GM12878 (cell line): Measurements from ENCODE around the gene SORL1. TPM values are rescaled to one million over a fixed set of nuclear protein-coding genes. Genes with fewer than 3 reads are reported as not detected.

Experiments
- CBX3 ChIP-seq: fragments of 200-600 bp; sonication (generic); IDR thresholded peaks from 2 replicates; pipeline ENCODE4 v1.6.1; 2016; ENCODE audit warnings: low read depth, borderline replicate concordance
- CREM ChIP-seq: IDR thresholded peaks from 2 replicates; pipeline ENCODE4 v1.6.1; 2014; ENCODE audit warnings: antibody characterized with exemption, low read depth
- KDM1A ChIP-seq: fragments of 200-600 bp; sonication (generic); IDR thresholded peaks from 2 replicates; pipeline ENCODE4 v1.6.1; 2016; ENCODE audit warnings: borderline replicate concordance
- NFYA ChIP-seq: IDR thresholded peaks from 2 replicates; pipeline ENCODE4 v1.6.1; 2011; ENCODE audit warnings: low read depth, mild to moderate bottlenecking, low read length, improper control_type of control experiment, borderline replicate concordance
- PAX5 ChIP-seq: IDR thresholded peaks from 2 replicates; pipeline ENCODE4 v1.6.1; 2011; ENCODE audit warnings: low read depth, low read length, borderline replicate concordance
- PML ChIP-seq: IDR thresholded peaks from 2 replicates; pipeline ENCODE4 v1.6.1; 2012; ENCODE audit warnings: low read length, inconsistent platforms
- RAD51 ChIP-seq: fragments of 450-650 bp; IDR thresholded peaks from 2 replicates; pipeline ENCODE4 v1.6.1; 2016; ENCODE audit warnings: moderate library complexity, mild to moderate bottlenecking, inconsistent platforms
- RBBP5 ChIP-seq: fragments of 200-600 bp; sonication (generic); conservative IDR thresholded peaks from 2 replicates; pipeline ENCODE4 v1.6.1; 2016
- SUZ12 ChIP-seq: fragments of 200-600 bp; sonication (generic); IDR thresholded peaks from one replicate; pipeline ENCODE4 v1.6.1; 2018; ENCODE audit warnings: antibody characterized with exemption, mild to moderate bottlenecking; ENCODE audit not compliant: unreplicated experiment
- TBL1XR1 ChIP-seq: IDR thresholded peaks from 2 replicates; pipeline ENCODE4 v1.6.1; 2012; ENCODE audit warnings: low read depth, low read length, improper control_type of control experiment
- TCF7 ChIP-seq: IDR thresholded peaks from 2 replicates; pipeline ENCODE4 v1.6.1; 2014; ENCODE audit warnings: antibody characterized with exemption, borderline replicate concordance
- ZNF217 ChIP-seq: fragments of 450-650 bp; IDR thresholded peaks from 2 replicates; pipeline ENCODE4 v1.6.1; 2017; ENCODE audit warnings: antibody characterized with exemption, mild to moderate bottlenecking
- polyA plus RNA-seq, 11 experiments: library from polyadenylated mRNA; depleted of rRNA in 4 of 11; unstranded in 6 of 11; stranded (reverse) in 5 of 11; fragments of >200 nt; fragmentation: Nextera tagmentation in 4 of 11; fragmentation: Illumina TruSeq in 1 of 11; extraction: Ambion mirVana in 4 of 11; extraction: Trizol in 1 of 11; gene quantifications; 1 replicate in 1 of 11; 2 replicates in 10 of 11; pipeline versions ENCODE4 v1.2.1 to v1.2.3, GENCODE V29; 2011 to 2016; ENCODE audit warnings: inconsistent platforms in 2 of 11, missing spikeins in 2 of 11, low read depth in 1 of 11
- total RNA-seq, 4 experiments: library from RNA; depleted of rRNA in 3 of 4; stranded (reverse); fragments of >200 nt in 3 of 4; fragmentation: Illumina TruSeq in 1 of 4; extraction: Trizol in 1 of 4; gene quantifications; 2 replicates each; pipeline versions ENCODE4 v1.2.1 to v1.2.3, GENCODE V29; 2013 to 2021
- TF ChIP-seq, protein P1 (sequence below): IDR thresholded peaks from 2 replicates; pipeline ENCODE4 v1.6.1; 2012; ENCODE audit warnings: low read depth, low read length, improper control_type of control experiment
- TF ChIP-seq, protein P2 (sequence below): fragments of 450-650 bp; IDR thresholded peaks from 2 replicates; pipeline ENCODE4 v1.6.1; 2018; ENCODE audit warnings: borderline replicate concordance, mild to moderate bottlenecking; ENCODE audit not compliant: partially characterized antibody
- TF ChIP-seq, protein P3 (sequence below): fragments of 450-650 bp; IDR thresholded peaks from 2 replicates; pipeline ENCODE4 v1.6.1; 2018; ENCODE audit warnings: mild to moderate bottlenecking, low read depth, moderate library complexity; ENCODE audit not compliant: partially characterized antibody
- TF ChIP-seq, protein P4 (sequence below): fragments of 150-350 bp; IDR thresholded peaks from 2 replicates; pipeline ENCODE4 v1.6.1; 2014; ENCODE audit warnings: mild to moderate bottlenecking, low read depth, low read length
- TF ChIP-seq, protein P5 (sequence below): fragments of 450-650 bp; IDR thresholded peaks from 2 replicates; pipeline ENCODE4 v1.6.1; 2017; ENCODE audit warnings: low read depth, mild to moderate bottlenecking, moderate library complexity
- TF ChIP-seq, protein P6 (sequence below), 3 experiments: IDR thresholded peaks in 2 of 3; conservative IDR thresholded peaks in 1 of 3; 2 replicates each; pipeline ENCODE4 v1.5.1; 2011; ENCODE audit warnings: low read depth in 3 of 3, low read length in 3 of 3, mild to moderate bottlenecking in 3 of 3, control low read depth in 2 of 3, moderate library complexity in 2 of 3, inconsistent platforms in 1 of 3, mixed read lengths in 1 of 3; ENCODE audit not compliant: control insufficient read depth in 2 of 3, insufficient read depth in 1 of 3; ENCODE audit errors: extremely low read depth in 1 of 3

Gene SORL1
- total and polyA plus RNA-seq, 10 of the 15 experiments (the other 5 are each of a cell fraction or from before 2014, with no cell fraction given), result 20.2 to 107 (median 59.9) TPM

DNA sequence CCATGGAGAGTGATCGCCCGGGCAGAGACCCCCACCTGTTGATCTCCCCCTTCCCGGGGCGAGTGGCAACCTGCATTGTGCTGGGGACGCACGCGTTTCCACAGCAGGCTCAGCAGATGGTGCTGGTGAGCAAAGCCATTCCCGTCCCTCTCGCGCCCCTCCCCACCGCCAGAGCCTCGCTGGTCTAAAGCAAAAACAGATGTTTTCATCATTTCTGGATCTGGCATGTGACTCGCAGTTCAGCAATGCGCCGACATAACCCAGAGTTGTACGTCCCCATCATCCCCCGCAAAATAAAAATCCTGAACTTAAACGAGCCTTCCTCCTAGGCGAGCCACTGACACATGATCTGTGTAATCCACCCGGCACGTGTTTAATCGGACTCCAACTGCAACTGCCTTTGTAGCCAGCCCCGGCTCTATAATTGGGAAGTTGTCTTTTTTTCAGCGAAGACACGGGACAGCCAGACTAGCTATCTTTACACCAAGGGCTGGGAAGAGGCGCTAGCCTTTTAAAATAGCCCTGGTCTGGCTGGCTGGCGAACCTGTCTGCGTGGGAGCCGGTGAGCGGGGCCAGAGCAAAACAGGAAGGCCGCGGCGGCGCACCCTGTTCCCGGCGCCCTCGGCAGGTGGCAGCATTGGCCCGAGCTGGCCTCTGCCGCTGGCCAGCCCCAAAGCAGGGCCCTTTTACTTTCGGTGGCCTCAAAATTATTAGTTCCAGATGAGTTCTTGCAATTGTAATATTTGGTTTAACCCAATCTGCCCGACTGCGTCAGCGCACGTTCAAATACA lies 203.6 kb downstream of the SORL1 start (continued):
- TF ChIP-seq, protein P1, sequence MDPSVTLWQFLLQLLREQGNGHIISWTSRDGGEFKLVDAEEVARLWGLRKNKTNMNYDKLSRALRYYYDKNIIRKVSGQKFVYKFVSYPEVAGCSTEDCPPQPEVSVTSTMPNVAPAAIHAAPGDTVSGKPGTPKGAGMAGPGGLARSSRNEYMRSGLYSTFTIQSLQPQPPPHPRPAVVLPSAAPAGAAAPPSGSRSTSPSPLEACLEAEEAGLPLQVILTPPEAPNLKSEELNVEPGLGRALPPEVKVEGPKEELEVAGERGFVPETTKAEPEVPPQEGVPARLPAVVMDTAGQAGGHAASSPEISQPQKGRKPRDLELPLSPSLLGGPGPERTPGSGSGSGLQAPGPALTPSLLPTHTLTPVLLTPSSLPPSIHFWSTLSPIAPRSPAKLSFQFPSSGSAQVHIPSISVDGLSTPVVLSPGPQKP, result no peak
- TF ChIP-seq PML (no peak), KDM1A (no peak), CBX3 (no peak), RBBP5 (no peak), CREM (no peak), PAX5 (no peak), RAD51 (peak; percentile 84), SUZ12 (no peak), ZNF217 (no peak), NFYA (no peak), TBL1XR1 (0 out of 2 replicates have a peak, but pooled peaks have one; percentile 25), TCF7 (no peak)
- TF ChIP-seq, protein P2, sequence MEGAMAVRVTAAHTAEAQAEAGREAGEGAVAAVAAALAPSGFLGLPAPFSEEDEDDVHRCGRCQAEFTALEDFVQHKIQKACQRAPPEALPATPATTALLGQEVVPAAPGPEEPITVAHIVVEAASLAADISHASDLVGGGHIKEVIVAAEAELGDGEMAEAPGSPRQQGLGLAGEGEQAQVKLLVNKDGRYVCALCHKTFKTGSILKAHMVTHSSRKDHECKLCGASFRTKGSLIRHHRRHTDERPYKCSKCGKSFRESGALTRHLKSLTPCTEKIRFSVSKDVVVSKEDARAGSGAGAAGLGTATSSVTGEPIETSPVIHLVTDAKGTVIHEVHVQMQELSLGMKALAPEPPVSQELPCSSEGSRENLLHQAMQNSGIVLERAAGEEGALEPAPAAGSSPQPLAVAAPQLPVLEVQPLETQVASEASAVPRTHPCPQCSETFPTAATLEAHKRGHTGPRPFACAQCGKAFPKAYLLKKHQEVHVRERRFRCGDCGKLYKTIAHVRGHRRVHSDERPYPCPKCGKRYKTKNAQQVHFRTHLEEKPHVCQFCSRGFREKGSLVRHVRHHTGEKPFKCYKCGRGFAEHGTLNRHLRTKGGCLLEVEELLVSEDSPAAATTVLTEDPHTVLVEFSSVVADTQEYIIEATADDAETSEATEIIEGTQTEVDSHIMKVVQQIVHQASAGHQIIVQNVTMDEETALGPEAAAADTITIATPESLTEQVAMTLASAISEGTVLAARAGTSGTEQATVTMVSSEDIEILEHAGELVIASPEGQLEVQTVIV, result no peak
- TF ChIP-seq, protein P3, sequence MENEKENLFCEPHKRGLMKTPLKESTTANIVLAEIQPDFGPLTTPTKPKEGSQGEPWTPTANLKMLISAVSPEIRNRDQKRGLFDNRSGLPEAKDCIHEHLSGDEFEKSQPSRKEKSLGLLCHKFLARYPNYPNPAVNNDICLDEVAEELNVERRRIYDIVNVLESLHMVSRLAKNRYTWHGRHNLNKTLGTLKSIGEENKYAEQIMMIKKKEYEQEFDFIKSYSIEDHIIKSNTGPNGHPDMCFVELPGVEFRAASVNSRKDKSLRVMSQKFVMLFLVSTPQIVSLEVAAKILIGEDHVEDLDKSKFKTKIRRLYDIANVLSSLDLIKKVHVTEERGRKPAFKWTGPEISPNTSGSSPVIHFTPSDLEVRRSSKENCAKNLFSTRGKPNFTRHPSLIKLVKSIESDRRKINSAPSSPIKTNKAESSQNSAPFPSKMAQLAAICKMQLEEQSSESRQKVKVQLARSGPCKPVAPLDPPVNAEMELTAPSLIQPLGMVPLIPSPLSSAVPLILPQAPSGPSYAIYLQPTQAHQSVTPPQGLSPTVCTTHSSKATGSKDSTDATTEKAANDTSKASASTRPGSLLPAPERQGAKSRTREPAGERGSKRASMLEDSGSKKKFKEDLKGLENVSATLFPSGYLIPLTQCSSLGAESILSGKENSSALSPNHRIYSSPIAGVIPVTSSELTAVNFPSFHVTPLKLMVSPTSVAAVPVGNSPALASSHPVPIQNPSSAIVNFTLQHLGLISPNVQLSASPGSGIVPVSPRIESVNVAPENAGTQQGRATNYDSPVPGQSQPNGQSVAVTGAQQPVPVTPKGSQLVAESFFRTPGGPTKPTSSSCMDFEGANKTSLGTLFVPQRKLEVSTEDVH, result no peak
- TF ChIP-seq, protein P4, sequence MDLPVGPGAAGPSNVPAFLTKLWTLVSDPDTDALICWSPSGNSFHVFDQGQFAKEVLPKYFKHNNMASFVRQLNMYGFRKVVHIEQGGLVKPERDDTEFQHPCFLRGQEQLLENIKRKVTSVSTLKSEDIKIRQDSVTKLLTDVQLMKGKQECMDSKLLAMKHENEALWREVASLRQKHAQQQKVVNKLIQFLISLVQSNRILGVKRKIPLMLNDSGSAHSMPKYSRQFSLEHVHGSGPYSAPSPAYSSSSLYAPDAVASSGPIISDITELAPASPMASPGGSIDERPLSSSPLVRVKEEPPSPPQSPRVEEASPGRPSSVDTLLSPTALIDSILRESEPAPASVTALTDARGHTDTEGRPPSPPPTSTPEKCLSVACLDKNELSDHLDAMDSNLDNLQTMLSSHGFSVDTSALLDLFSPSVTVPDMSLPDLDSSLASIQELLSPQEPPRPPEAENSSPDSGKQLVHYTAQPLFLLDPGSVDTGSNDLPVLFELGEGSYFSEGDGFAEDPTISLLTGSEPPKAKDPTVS, result no peak
- TF ChIP-seq, protein P5, sequence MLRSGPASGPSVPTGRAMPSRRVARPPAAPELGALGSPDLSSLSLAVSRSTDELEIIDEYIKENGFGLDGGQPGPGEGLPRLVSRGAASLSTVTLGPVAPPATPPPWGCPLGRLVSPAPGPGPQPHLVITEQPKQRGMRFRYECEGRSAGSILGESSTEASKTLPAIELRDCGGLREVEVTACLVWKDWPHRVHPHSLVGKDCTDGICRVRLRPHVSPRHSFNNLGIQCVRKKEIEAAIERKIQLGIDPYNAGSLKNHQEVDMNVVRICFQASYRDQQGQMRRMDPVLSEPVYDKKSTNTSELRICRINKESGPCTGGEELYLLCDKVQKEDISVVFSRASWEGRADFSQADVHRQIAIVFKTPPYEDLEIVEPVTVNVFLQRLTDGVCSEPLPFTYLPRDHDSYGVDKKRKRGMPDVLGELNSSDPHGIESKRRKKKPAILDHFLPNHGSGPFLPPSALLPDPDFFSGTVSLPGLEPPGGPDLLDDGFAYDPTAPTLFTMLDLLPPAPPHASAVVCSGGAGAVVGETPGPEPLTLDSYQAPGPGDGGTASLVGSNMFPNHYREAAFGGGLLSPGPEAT, result peak; percentile 41; the same call in 1 of the 2 replicates
- TF ChIP-seq, protein P6, sequence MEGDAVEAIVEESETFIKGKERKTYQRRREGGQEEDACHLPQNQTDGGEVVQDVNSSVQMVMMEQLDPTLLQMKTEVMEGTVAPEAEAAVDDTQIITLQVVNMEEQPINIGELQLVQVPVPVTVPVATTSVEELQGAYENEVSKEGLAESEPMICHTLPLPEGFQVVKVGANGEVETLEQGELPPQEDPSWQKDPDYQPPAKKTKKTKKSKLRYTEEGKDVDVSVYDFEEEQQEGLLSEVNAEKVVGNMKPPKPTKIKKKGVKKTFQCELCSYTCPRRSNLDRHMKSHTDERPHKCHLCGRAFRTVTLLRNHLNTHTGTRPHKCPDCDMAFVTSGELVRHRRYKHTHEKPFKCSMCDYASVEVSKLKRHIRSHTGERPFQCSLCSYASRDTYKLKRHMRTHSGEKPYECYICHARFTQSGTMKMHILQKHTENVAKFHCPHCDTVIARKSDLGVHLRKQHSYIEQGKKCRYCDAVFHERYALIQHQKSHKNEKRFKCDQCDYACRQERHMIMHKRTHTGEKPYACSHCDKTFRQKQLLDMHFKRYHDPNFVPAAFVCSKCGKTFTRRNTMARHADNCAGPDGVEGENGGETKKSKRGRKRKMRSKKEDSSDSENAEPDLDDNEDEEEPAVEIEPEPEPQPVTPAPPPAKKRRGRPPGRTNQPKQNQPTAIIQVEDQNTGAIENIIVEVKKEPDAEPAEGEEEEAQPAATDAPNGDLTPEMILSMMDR (IDR thresholded peaks at IDR 0.05 in 2 of 3, conservative IDR thresholded peaks at IDR 0.05 in 1 of 3; ENCODE audit: control insufficient read depth in 2 of 3, extremely low read depth in 1 of 3, insufficient read depth in 1 of 3, low read depth in 3 of 3, low read length in 3 of 3), result peak; percentile 81 to 96 (median 96)
